ENCODE data around the gene GPR107. TPM values are rescaled to one million over a fixed set of nuclear protein-coding genes. Genes with fewer than 3 reads are reported as not detected.

Gene GPR107
- total RNA-seq, 1 experiment from 2014 or later = 33.2 TPM

- TF ChIP-seq AFF4 (CRISPR knock-in tag; IDR thresholded peaks at IDR 0.05; ENCODE audit: borderline replicate concordance) (no peak), E2F1 (CRISPR knock-in tag; IDR thresholded peaks at IDR 0.05) (no peak), FOXP1 (CRISPR knock-in tag; IDR thresholded peaks at IDR 0.05; ENCODE audit: borderline replicate concordance) (no peak), ETV6 (CRISPR knock-in tag; IDR thresholded peaks at IDR 0.05) (no peak), EMX1 (CRISPR knock-in tag; IDR thresholded peaks at IDR 0.05) (no peak), CREB1 (CRISPR knock-in tag; IDR thresholded peaks at IDR 0.05) (no peak), MXD4 (CRISPR knock-in tag; IDR thresholded peaks at IDR 0.05; ENCODE audit: borderline replicate concordance) (no peak), NFYB (CRISPR knock-in tag; conservative IDR thresholded peaks at IDR 0.05; ENCODE audit: low read depth) (no peak)
- TF ChIP-seq, protein P1, sequence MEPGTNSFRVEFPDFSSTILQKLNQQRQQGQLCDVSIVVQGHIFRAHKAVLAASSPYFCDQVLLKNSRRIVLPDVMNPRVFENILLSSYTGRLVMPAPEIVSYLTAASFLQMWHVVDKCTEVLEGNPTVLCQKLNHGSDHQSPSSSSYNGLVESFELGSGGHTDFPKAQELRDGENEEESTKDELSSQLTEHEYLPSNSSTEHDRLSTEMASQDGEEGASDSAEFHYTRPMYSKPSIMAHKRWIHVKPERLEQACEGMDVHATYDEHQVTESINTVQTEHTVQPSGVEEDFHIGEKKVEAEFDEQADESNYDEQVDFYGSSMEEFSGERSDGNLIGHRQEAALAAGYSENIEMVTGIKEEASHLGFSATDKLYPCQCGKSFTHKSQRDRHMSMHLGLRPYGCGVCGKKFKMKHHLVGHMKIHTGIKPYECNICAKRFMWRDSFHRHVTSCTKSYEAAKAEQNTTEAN (CRISPR knock-in tag; IDR thresholded peaks at IDR 0.05) = no peak
Measured at GRCh38 chr9:130117376-130117775, 63.7 kb downstream of the GPR107 start (continued).

GRCh38 chr9:130117816-130118632, 64.3 kb downstream of the GPR107 start:
- ChIA-PET POLR2A (no interaction called here), CTCF (interaction anchor here (0.5 to 1.1 kb wide), 3 partner anchors 120 to 266 kb away, joined by 3 read pairs; no protein-coding TSS in a partner anchor)
- TF ChIP-seq GABPB1 (CRISPR knock-in tag; IDR thresholded peaks at IDR 0.05) (no peak), SMAD3 (CRISPR knock-in tag; IDR thresholded peaks at IDR 0.05; ENCODE audit: borderline replicate concordance) (no peak), ZNF219 (CRISPR knock-in tag; IDR thresholded peaks at IDR 0.05; ENCODE audit: borderline replicate concordance) (no peak), E2F1 (CRISPR knock-in tag; IDR thresholded peaks at IDR 0.05) (no peak), GRHL2 (CRISPR knock-in tag; IDR thresholded peaks at IDR 0.05; ENCODE audit: insufficient replicate concordance, severe bottlenecking) (no peak), FOXP1 (CRISPR knock-in tag; IDR thresholded peaks at IDR 0.05; ENCODE audit: borderline replicate concordance) (no peak), NFE2L1 (CRISPR knock-in tag; IDR thresholded peaks at IDR 0.05) (peak; percentile 73; the same call in 1 of the 2 replicates), FOXJ3 (CRISPR knock-in tag; IDR thresholded peaks at IDR 0.05; ENCODE audit: borderline replicate concordance) (no peak), ZNF423 (CRISPR knock-in tag; IDR thresholded peaks at IDR 0.05) (peak; percentile 56)
- TF ChIP-seq, protein P2, sequence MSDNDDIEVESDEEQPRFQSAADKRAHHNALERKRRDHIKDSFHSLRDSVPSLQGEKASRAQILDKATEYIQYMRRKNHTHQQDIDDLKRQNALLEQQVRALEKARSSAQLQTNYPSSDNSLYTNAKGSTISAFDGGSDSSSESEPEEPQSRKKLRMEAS (CRISPR knock-in tag; IDR thresholded peaks at IDR 0.05) = no peak
- TF ChIP-seq, protein P3, sequence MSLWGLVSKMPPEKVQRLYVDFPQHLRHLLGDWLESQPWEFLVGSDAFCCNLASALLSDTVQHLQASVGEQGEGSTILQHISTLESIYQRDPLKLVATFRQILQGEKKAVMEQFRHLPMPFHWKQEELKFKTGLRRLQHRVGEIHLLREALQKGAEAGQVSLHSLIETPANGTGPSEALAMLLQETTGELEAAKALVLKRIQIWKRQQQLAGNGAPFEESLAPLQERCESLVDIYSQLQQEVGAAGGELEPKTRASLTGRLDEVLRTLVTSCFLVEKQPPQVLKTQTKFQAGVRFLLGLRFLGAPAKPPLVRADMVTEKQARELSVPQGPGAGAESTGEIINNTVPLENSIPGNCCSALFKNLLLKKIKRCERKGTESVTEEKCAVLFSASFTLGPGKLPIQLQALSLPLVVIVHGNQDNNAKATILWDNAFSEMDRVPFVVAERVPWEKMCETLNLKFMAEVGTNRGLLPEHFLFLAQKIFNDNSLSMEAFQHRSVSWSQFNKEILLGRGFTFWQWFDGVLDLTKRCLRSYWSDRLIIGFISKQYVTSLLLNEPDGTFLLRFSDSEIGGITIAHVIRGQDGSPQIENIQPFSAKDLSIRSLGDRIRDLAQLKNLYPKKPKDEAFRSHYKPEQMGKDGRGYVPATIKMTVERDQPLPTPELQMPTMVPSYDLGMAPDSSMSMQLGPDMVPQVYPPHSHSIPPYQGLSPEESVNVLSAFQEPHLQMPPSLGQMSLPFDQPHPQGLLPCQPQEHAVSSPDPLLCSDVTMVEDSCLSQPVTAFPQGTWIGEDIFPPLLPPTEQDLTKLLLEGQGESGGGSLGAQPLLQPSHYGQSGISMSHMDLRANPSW (CRISPR knock-in tag; conservative IDR thresholded peaks at IDR 0.05; ENCODE audit: low read depth) = no peak
- peak overlapping the region; percentile 92 for H3K27ac Mint-ChIP-seq
- DNase-seq (ENCODE audit: low spot score) = no peak
- peaks cover 27% of the 10 kb centered on the region for H3K4me1 Mint-ChIP-seq
- ATAC-seq = no peak
- H3K4me3 Mint-ChIP-seq = no peak overlapping the region
- H3K9me3 Mint-ChIP-seq = no peaks in the 10 kb centered on the region
- H3K36me3 Mint-ChIP-seq = peaks cover 14% of the 10 kb centered on the region
- no peaks in the 10 kb centered on the region for H3K27me3 Mint-ChIP-seq (ENCODE audit: low read depth)

All from WTC11 (cell line).